ENCODE measurements around the gene FETUB. TPM values are rescaled to one million over a fixed set of nuclear protein-coding genes. Genes with fewer than 3 reads are reported as not detected.

FETUB gene
- total and polyA plus RNA-seq, 2 of the 4 experiments (the other 2 are of a cell fraction), result not detected

DNA sequence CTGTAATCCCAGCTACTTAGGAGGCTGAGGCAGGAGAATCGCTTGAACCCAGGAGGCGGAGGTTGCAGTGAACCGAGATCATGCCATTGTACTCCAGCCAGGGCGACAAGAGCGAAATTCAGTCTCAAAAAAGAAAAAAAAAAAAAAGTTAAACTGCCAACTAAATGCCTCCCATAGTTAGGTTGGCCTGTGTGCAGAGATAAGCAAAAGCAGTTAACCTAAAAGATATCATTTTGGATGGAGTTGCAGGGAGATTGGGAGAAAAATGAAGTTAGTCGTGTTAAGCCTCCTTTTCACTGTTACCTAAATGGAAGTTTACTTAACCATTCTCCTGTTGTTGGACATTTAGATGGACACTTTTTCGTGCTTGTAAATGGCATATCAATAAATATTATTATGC is 11.4 kb upstream of the FETUB start:
- no peak overlapping the region for H3K14ac ChIP-seq (replicated peaks; ENCODE audit: low read depth, low read length)
- no peak overlapping the region for H3K18ac ChIP-seq (ENCODE audit: low read depth, low read length)
- H2AK5ac ChIP-seq (ENCODE audit: low read depth, low read length), result no peak overlapping the region
- H2BK15ac ChIP-seq (ENCODE audit: low read depth, low read length), result no peak overlapping the region
- H3K4me1 ChIP-seq (ENCODE audit: control insufficient read depth, insufficient read depth, low read length), result no peaks in the 10 kb centered on the region
- H4K8ac ChIP-seq (ENCODE audit: low read depth in 2 of 2, low read length in 2 of 2), result no peak overlapping the region
- TF ChIP-seq CEBPB (IDR thresholded peaks at IDR 0.05; ENCODE audit: low read depth, low read length) (no peak), FOS (IDR thresholded peaks at IDR 0.05; ENCODE audit: low read depth, low read length) (no peak), SMC3 (IDR thresholded peaks at IDR 0.05; ENCODE audit: low read depth, low read length) (no peak), NFE2L2 (IDR thresholded peaks at IDR 0.05; ENCODE audit: low read depth, low read length) (no peak), MAZ (IDR thresholded peaks at IDR 0.05; ENCODE audit: borderline replicate concordance, low read depth, low read length) (no peak)
- TF ChIP-seq, protein P1, sequence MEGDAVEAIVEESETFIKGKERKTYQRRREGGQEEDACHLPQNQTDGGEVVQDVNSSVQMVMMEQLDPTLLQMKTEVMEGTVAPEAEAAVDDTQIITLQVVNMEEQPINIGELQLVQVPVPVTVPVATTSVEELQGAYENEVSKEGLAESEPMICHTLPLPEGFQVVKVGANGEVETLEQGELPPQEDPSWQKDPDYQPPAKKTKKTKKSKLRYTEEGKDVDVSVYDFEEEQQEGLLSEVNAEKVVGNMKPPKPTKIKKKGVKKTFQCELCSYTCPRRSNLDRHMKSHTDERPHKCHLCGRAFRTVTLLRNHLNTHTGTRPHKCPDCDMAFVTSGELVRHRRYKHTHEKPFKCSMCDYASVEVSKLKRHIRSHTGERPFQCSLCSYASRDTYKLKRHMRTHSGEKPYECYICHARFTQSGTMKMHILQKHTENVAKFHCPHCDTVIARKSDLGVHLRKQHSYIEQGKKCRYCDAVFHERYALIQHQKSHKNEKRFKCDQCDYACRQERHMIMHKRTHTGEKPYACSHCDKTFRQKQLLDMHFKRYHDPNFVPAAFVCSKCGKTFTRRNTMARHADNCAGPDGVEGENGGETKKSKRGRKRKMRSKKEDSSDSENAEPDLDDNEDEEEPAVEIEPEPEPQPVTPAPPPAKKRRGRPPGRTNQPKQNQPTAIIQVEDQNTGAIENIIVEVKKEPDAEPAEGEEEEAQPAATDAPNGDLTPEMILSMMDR (conservative IDR thresholded peaks at IDR 0.05; ENCODE audit: low read depth, low read length), result no peak
- no peaks in the 10 kb centered on the region for H3K36me3 ChIP-seq (ENCODE audit: control insufficient read depth, insufficient read depth, low read length)
- H4K20me1 ChIP-seq (ENCODE audit: insufficient read depth, low read length), result no peaks in the 10 kb centered on the region
- H3K9ac ChIP-seq (ENCODE audit: low read depth, low read length), result no peak overlapping the region
- ATAC-seq (ENCODE audit: low read depth) (no peak), DNase-seq (no peak)
- H3K4me2 ChIP-seq (ENCODE audit: low read depth, low read length), result no peak overlapping the region
- H3K79me1 ChIP-seq (ENCODE audit: low read depth in 1 of 2, low read length in 2 of 2), result no peaks in the 10 kb centered on the region
- no peak overlapping the region for H3K23ac ChIP-seq (ENCODE audit: low read depth, low read length)
- no TSS peak for BruUV-seq (replicated peaks)
- intact Hi-C loops (cut with micrococcal nuclease) (no loop called here), in situ Hi-C loops (cut with MboI; ENCODE audit: low sequenced_read_pairs) (no loop called here), dilution Hi-C loops (cut with HindIII; ENCODE audit: low sequenced_read_pairs, unreplicated experiment) (no loop called here)
- POLR2A ChIA-PET (ENCODE audit: unreplicated experiment), result no interaction called here
- no peak overlapping the region for H4K91ac ChIP-seq (ENCODE audit: insufficient read depth, low read depth, low read length)
- no peak overlapping the region for H3K27ac ChIP-seq (ENCODE audit: insufficient read depth, low read length)
- H4K5ac ChIP-seq (ENCODE audit: low read depth, low read length), result no peak overlapping the region
- CTCF ChIA-PET, result no interaction called here
- no peak overlapping the region for H3K4me3 ChIP-seq (ENCODE audit: insufficient read depth, low read depth, low read length)
- H3K9me1 ChIP-seq (ENCODE audit: insufficient read depth, low read length), result no peaks in the 10 kb centered on the region
- H2AK9ac ChIP-seq (replicated peaks; ENCODE audit: low read depth, low read length, poor library complexity), result no peak overlapping the region
- H3K4ac ChIP-seq (ENCODE audit: low read depth, low read length), result no peak overlapping the region
- H2BK20ac ChIP-seq (ENCODE audit: low read depth, low read length), result no peak overlapping the region
- no CpG with 5 or more reads among the region's 7 CpGs for WGBS, 2 experiments (ENCODE audit: extremely low coverage in 2 of 2, insufficient read length in 1 of 2)
- no peak overlapping the region for H3K56ac ChIP-seq (ENCODE audit: extremely low read depth, insufficient read depth, low read length)
- H2BK5ac ChIP-seq (ENCODE audit: low read depth, low read length, poor library complexity, severe bottlenecking), result no peak overlapping the region
- no peak overlapping the region for H2AFZ ChIP-seq (replicated peaks; ENCODE audit: low read length, poor library complexity)
- peaks cover 3% of the 10 kb centered on the region for H3K27me3 ChIP-seq (ENCODE audit: control insufficient read depth, insufficient read depth, low read length)
- H2BK120ac ChIP-seq (ENCODE audit: low read depth, low read length), result no peak overlapping the region
- no peaks in the 10 kb centered on the region for H3K9me3 ChIP-seq (ENCODE audit: control insufficient read depth, insufficient read depth, low read length)

All from IMR-90 (cell line).